Stimulated activated CD4-positive, alpha-beta T cell treated with anti-CD3 and anti-CD28 coated beads, TNF-alpha, amount 100 ng/mL, for 24 hours (primary cell): ENCODE results near the gene PAPOLG.
"Not testable (repeated sequence)": the region's sequence is repeated elsewhere in the genome, so short reads cannot be mapped to it uniquely, and the experiment has no call there.

Experiments used
- DNase-seq, 3 experiments: peaks; one replicate each; pipeline ENCODE4 v3.0.0-alpha.2; 2020; ENCODE audit warnings: low read depth in 3 of 3

PAPOLG gene

GRCh38 chr2:60775048-60775639, 19.1 kb downstream of the PAPOLG start:
- DNase-seq, result no peak

GRCh38 chr2:60778352-60778751, 22.3 kb downstream of the PAPOLG start:
- no peak for DNase-seq

GRCh38 chr2:60779426-60779825, 23.4 kb downstream of the PAPOLG start:
- no peak for DNase-seq

- DNase-seq, result no peak
These were observed 24.7 kb downstream of the PAPOLG start for GRCh38 chr2:60780721-60781120.

- DNase-seq, result no peak
These were observed 37.1 kb downstream of the PAPOLG start for GRCh38 chr2:60793169-60793568.

- DNase-seq, result no peak
These were observed 38.3 kb downstream of the PAPOLG start for GRCh38 chr2:60794271-60794863.

- no peak for DNase-seq
These were observed 40.8 kb downstream of the PAPOLG start for GRCh38 chr2:60796573-60797509.

GRCh38 chr2:60804473-60804872, 48.4 kb downstream of the PAPOLG start:
- DNase-seq, result no peak

- no peak for DNase-seq
These were observed 50.5 kb downstream of the PAPOLG start for GRCh38 chr2:60806595-60806987.

- peak; percentile 38 to 62 (median 44) for DNase-seq
These were observed 51.1 kb downstream of the PAPOLG start for GRCh38 chr2:60806988-60807681.

GRCh38 chr2:60808330-60808801, 52.3 kb downstream of the PAPOLG start:
- no peak for DNase-seq

GRCh38 chr2:60811491-60812375, 55.7 kb downstream of the PAPOLG start:
- no peak for DNase-seq

- not testable (repeated sequence) for DNase-seq
These were observed 61.1 kb downstream of the PAPOLG start for GRCh38 chr2:60817191-60817590.

GRCh38 chr2:60818272-60818671, 62.2 kb downstream of the PAPOLG start:
- peak; percentile 33 to 52 (median 33) for DNase-seq

- peak; percentile 54 to 84 (median 69) for DNase-seq
These were observed 63.2 kb downstream of the PAPOLG start for GRCh38 chr2:60819155-60819862.

GRCh38 chr2:60819936-60820335, 63.9 kb downstream of the PAPOLG start:
- no peak for DNase-seq

- DNase-seq, result no peak
These were observed 64.5 kb downstream of the PAPOLG start for GRCh38 chr2:60820416-60821132.

- no peak for DNase-seq
These were observed 65.0 kb downstream of the PAPOLG start for GRCh38 chr2:60821133-60821469.

GRCh38 chr2:60821587-60822302, 65.7 kb downstream of the PAPOLG start:
- no peak for DNase-seq
